Body of pancreas (tissue), 4 donors: ENCODE results near the gene KNOP1. TPM values are rescaled to one million over a fixed set of nuclear protein-coding genes. Genes with fewer than 3 reads are reported as not detected.
"Not testable (repeated sequence)": the region's sequence is repeated elsewhere in the genome, so short reads cannot be mapped to it uniquely, and the experiment has no call there.

ENCODE experiments used
- ATAC-seq: fragments of 150-250 bp; one replicate; pipeline ENCODE4 v1.9.1; 2016
- DNase-seq, 4 donors: peaks; one replicate each; pipeline ENCODE4 v3.0.0-alpha.2; 2019
- H3K27ac ChIP-seq, 4 donors: fragments of 200-600 bp; sonication (generic); 1 replicate in 3 of 4; 2 replicates in 1 of 4; pipeline versions ENCODE4 v1.5.1 to v1.6.1; 2016 to 2019; ENCODE audit warnings: mild to moderate bottlenecking in 1 of 4, mixed read lengths in 1 of 4, moderate library complexity in 1 of 4
- H3K27me3 ChIP-seq, 2 donors: fragments of 200-600 bp; sonication (generic); one replicate each; pipeline ENCODE4 v1.6.0; 2016; ENCODE audit warnings: mild to moderate bottlenecking in 1 of 2
- H3K36me3 ChIP-seq, 2 donors: fragments of 200-600 bp; sonication (generic); replicated peaks in 1 of 2; 2 replicates each; pipeline ENCODE4 v1.5.1; 2016; ENCODE audit warnings: low read depth in 2 of 2; ENCODE audit not compliant: insufficient read depth in 1 of 2
- H3K4me1 ChIP-seq: fragments of 200-600 bp; sonication (generic); one replicate; pipeline ENCODE4 v1.6.0; 2016
- H3K4me3 ChIP-seq, 2 donors: fragments of 200-600 bp; sonication (generic); 1 replicate in 1 of 2; 2 replicates in 1 of 2; pipeline ENCODE4 v1.5.1; 2016 to 2019
- H3K9me3 ChIP-seq, 3 donors: fragments of 200-600 bp; sonication (generic); 1 replicate in 2 of 3; 2 replicates in 1 of 3; pipeline ENCODE4 v1.5.1; 2016
- CTCF ChIP-seq, 7 experiments: fragments of 450-650 bp in 4 of 7; fragments of 200-600 bp in 3 of 7; sonication (generic) in 3 of 7; IDR thresholded peaks; one replicate each; pipeline ENCODE4 v1.5.1; 2016 to 2019; ENCODE audit warnings: antibody characterized with exemption in 7 of 7
- POLR2A ChIP-seq, 3 donors: fragments of 450-650 bp; IDR thresholded peaks; one replicate each; pipeline ENCODE4 v1.6.1; 2016; ENCODE audit warnings: antibody characterized with exemption in 3 of 3, mild to moderate bottlenecking in 2 of 3
- WGBS, 2 donors: methylation state at CpG; one replicate each; pipeline ENCODE4 v1.1.5; 2017; 5-methylcytosine and 5-hydroxymethylcytosine counted together
- intact Hi-C: fragments of 100-400 bp; cut with DNase I; formaldehyde crosslinking; loops from one replicate; pipeline ENCODE4 v1.15.1; 2023
- total RNA-seq, 2 donors: library from RNA; depleted of rRNA; stranded (reverse); fragments of >200 nt; gene quantifications; one replicate each; pipeline ENCODE4 v1.1.0, GENCODE V29; 2016

KNOP1 gene
- total RNA-seq, 2 donors from 2014 or later: 8.6 to 12.2 TPM

- ATAC-seq (no peak), DNase-seq (no peak)
- peaks cover 18% of the 10 kb centered on the region for H3K4me1 ChIP-seq
- H3K9me3 ChIP-seq: no peaks in the 10 kb centered on the region
- no peak overlapping the region for H3K4me3 ChIP-seq
- H3K36me3 ChIP-seq: no peaks in the 10 kb centered on the region
- no peaks in the 10 kb centered on the region for H3K27me3 ChIP-seq
- WGBS, 2 donors: 71 to 75% methylated on average over 11 of the region's 11 CpGs
- no peak for TF ChIP-seq POLR2A (IDR thresholded peaks at IDR 0.05)
- TF ChIP-seq CTCF (IDR thresholded peaks at IDR 0.05): no peak
- intact Hi-C loops: no loop called here
- H3K27ac ChIP-seq: no peak overlapping the region
These were observed 4.4 kb upstream of the KNOP1 start for GRCh38 chr16:19722269-19722952.

GRCh38 chr16:19718624-19718965 is 568 bp upstream of the KNOP1 start:
- TF ChIP-seq POLR2A (IDR thresholded peaks at IDR 0.05) (no peak), CTCF (IDR thresholded peaks at IDR 0.05) (no peak)
- DNase-seq (peak in 3 of 4 donors; percentile 25 to 36 (median 34)), ATAC-seq (no peak)
- 1% methylated on average over 20 to 21 of the region's 21 CpGs for WGBS, 2 donors
- Histone ChIP-seq H3K36me3 (no peaks in the 10 kb centered on the region), H3K4me3 (peak overlapping the region; percentile 46 to 85), H3K27ac (peak overlapping the region; percentile 36 to 82 (median 64)), H3K27me3 (no peaks in the 10 kb centered on the region), H3K4me1 (peaks cover 38% of the 10 kb centered on the region), H3K9me3 (no peaks in the 10 kb centered on the region)
- intact Hi-C loops: no loop called here

GRCh38 chr16:19717314-19717713 is 713 bp downstream of the KNOP1 start:
- no peaks in the 10 kb centered on the region for H3K27me3 ChIP-seq
- intact Hi-C loops: no loop called here
- TF ChIP-seq POLR2A (IDR thresholded peaks at IDR 0.05) (no peak), CTCF (IDR thresholded peaks at IDR 0.05) (no peak)
- H3K36me3 ChIP-seq: no peaks in the 10 kb centered on the region
- H3K4me3 ChIP-seq: peak overlapping the region; percentile 46 to 85
- DNase-seq: no peak
- H3K9me3 ChIP-seq: no peaks in the 10 kb centered on the region
- WGBS, 2 donors: 0% methylated on average over 10 of the region's 10 CpGs
- no peak for ATAC-seq
- peaks cover 38% of the 10 kb centered on the region for H3K4me1 ChIP-seq
- peak overlapping the region in 3 of 4 donors; percentile 47 to 82 (median 81) for H3K27ac ChIP-seq

GRCh38 chr16:19716728-19717127 is 1.3 kb downstream of the KNOP1 start:
- DNase-seq, H3K36me3 ChIP-seq, intact Hi-C loops, H3K4me3 ChIP-seq, ATAC-seq, H3K27me3 ChIP-seq, H3K9me3 ChIP-seq: not testable (repeated sequence)
- Histone ChIP-seq H3K27ac (peak overlapping the region in 1 of 4 donors; percentile 81), H3K4me1 (peaks cover 38% of the 10 kb centered on the region)
- WGBS, 2 donors: 45 to 49% methylated on average over 11 of the region's 11 CpGs

- Histone ChIP-seq H3K27ac (peak overlapping the region in 1 of 4 donors; percentile 29), H3K4me1 (peaks cover 41% of the 10 kb centered on the region), H3K27me3 (no peaks in the 10 kb centered on the region), H3K36me3 (no peaks in the 10 kb centered on the region), H3K9me3 (no peaks in the 10 kb centered on the region), H3K4me3 (no peak overlapping the region)
- DNase-seq (no peak), ATAC-seq (no peak)
- 45 to 59% methylated on average over 1 of the region's 1 CpG for WGBS, 2 donors
- intact Hi-C loops: no loop called here
- TF ChIP-seq CTCF (IDR thresholded peaks at IDR 0.05) (no peak), POLR2A (IDR thresholded peaks at IDR 0.05) (no peak)
These were observed 1.8 kb downstream of the KNOP1 start for GRCh38 chr16:19716183-19716582.
